Measurements from ENCODE around the gene COL17A1.

GRCh38 chr10:104096692-104097091, 11.0 kb upstream of the COL17A1 start:
- TF ChIP-seq, protein P1, sequence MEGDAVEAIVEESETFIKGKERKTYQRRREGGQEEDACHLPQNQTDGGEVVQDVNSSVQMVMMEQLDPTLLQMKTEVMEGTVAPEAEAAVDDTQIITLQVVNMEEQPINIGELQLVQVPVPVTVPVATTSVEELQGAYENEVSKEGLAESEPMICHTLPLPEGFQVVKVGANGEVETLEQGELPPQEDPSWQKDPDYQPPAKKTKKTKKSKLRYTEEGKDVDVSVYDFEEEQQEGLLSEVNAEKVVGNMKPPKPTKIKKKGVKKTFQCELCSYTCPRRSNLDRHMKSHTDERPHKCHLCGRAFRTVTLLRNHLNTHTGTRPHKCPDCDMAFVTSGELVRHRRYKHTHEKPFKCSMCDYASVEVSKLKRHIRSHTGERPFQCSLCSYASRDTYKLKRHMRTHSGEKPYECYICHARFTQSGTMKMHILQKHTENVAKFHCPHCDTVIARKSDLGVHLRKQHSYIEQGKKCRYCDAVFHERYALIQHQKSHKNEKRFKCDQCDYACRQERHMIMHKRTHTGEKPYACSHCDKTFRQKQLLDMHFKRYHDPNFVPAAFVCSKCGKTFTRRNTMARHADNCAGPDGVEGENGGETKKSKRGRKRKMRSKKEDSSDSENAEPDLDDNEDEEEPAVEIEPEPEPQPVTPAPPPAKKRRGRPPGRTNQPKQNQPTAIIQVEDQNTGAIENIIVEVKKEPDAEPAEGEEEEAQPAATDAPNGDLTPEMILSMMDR (conservative IDR thresholded peaks at IDR 0.05 in 1 of 2, IDR thresholded peaks at IDR 0.05 in 1 of 2; ENCODE audit: low read depth in 1 of 2, low read length in 2 of 2), result no peak
- no peak for TF ChIP-seq EZH2 (IDR thresholded peaks at IDR 0.05; ENCODE audit: low read length, missing control alignments)

Measured in fibroblast of lung (primary cell).